IMR-90 (cell line): ENCODE measurements around the gene FNDC3B. TPM values are rescaled to one million over a fixed set of nuclear protein-coding genes. Genes with fewer than 3 reads are reported as not detected.
"Not testable (repeated sequence)": the region's sequence is repeated elsewhere in the genome, so short reads cannot be mapped to it uniquely, and the experiment has no call there.

Experiments used
- ATAC-seq: fragments of 200-7000 bp; cut with Tn5 transposase; 2 replicates; pipeline ENCODE4 v1.9.1; 2020; ENCODE audit warnings: low read depth, mild to moderate bottlenecking, moderate library complexity
- BruUV-seq: library from RNA; stranded (reverse); fragments of 400-500 nt; replicated peaks from 2 replicates; lab custom pipeline; 2021; lab: Mats Ljungman, UMichigan
- CTCF ChIA-PET: fragments of 300-600 bp; formaldehyde crosslinking; extraction: SDS; loops from one replicate; lab custom pipeline; 2021; ENCODE audit warnings: antibody characterized with exemption; lab: Yijun Ruan, JAX
- POLR2A ChIA-PET: fragments of 300-600 bp; sonication (Branson Sonifier 250); formaldehyde crosslinking; loops from one replicate; lab custom pipeline; 2022; ENCODE audit warnings: antibody characterized with exemption; ENCODE audit not compliant: unreplicated experiment; lab: Charles Lee
- DNase-seq: peaks from one replicate; pipeline ENCODE4 v3.0.0; 2013
- H2AFZ ChIP-seq: replicated peaks from 2 replicates; pipeline ENCODE3; 2013; ENCODE audit warnings: low read length, mild to moderate bottlenecking; ENCODE audit not compliant: poor library complexity
- H2AK5ac ChIP-seq: 2 replicates; pipeline ENCODE4 v1.6.1; 2013; ENCODE audit warnings: low read depth, low read length, inconsistent platforms
- H2AK9ac ChIP-seq: replicated peaks from 2 replicates; pipeline ENCODE3; 2013; ENCODE audit warnings: mild to moderate bottlenecking, low read depth, low read length, moderate library complexity; ENCODE audit not compliant: poor library complexity
- H2BK120ac ChIP-seq: 2 replicates; pipeline ENCODE4 v1.6.1; 2013; ENCODE audit warnings: low read depth, low read length, inconsistent platforms
- H2BK15ac ChIP-seq: 3 replicates; pipeline ENCODE4 v1.6.1; 2013; ENCODE audit warnings: low read depth, low read length, inconsistent platforms
- H2BK20ac ChIP-seq: 2 replicates; pipeline ENCODE4 v1.6.1; 2013; ENCODE audit warnings: low read depth, mild to moderate bottlenecking, inconsistent platforms, low read length, moderate library complexity
- H2BK5ac ChIP-seq: 2 replicates; pipeline ENCODE4 v1.6.1; 2013; ENCODE audit warnings: mild to moderate bottlenecking, low read depth, low read length, inconsistent platforms; ENCODE audit not compliant: poor library complexity, severe bottlenecking
- H3K14ac ChIP-seq: replicated peaks from 2 replicates; pipeline ENCODE4 v1.6.1; 2013; ENCODE audit warnings: low read depth, low read length, inconsistent platforms
- H3K18ac ChIP-seq: 2 replicates; pipeline ENCODE4 v1.6.1; 2013; ENCODE audit warnings: low read depth, low read length, control low read depth
- H3K23ac ChIP-seq: 2 replicates; pipeline ENCODE4 v1.6.1; 2013; ENCODE audit warnings: low read depth, low read length, inconsistent platforms
- H3K27ac ChIP-seq: 2 replicates; pipeline ENCODE4 v1.5.1; 2013; ENCODE audit warnings: mild to moderate bottlenecking, control low read depth, low read length; ENCODE audit not compliant: insufficient read depth
- H3K27me3 ChIP-seq: 2 replicates; pipeline ENCODE4 v1.6.1; 2013; ENCODE audit warnings: low read length; ENCODE audit not compliant: control insufficient read depth, insufficient read depth
- H3K36me3 ChIP-seq: 2 replicates; pipeline ENCODE4 v1.6.1; 2013; ENCODE audit warnings: low read length, mixed read lengths; ENCODE audit not compliant: control insufficient read depth, insufficient read depth
- H3K4ac ChIP-seq: 2 replicates; pipeline ENCODE4 v1.6.1; 2013; ENCODE audit warnings: low read depth, low read length, inconsistent platforms
- H3K4me1 ChIP-seq: 2 replicates; pipeline ENCODE4 v1.6.1; 2013; ENCODE audit warnings: low read length, mixed read lengths; ENCODE audit not compliant: control insufficient read depth, insufficient read depth
- H3K4me2 ChIP-seq: 2 replicates; pipeline ENCODE4 v1.6.1; 2013; ENCODE audit warnings: low read depth, mild to moderate bottlenecking, control low read depth, low read length, moderate library complexity
- H3K4me3 ChIP-seq: 2 replicates; pipeline ENCODE4 v1.5.1; 2013; ENCODE audit warnings: low read depth, mild to moderate bottlenecking, control low read depth, low read length, moderate library complexity; ENCODE audit not compliant: insufficient read depth
- H3K56ac ChIP-seq: 2 replicates; pipeline ENCODE4 v1.6.1; 2013; ENCODE audit warnings: low read length, inconsistent platforms; ENCODE audit not compliant: insufficient read depth; ENCODE audit errors: extremely low read depth
- H3K79me1 ChIP-seq, 2 experiments: 2 replicates each; pipeline ENCODE4 v1.6.1; 2013; ENCODE audit warnings: low read length in 2 of 2, inconsistent platforms in 1 of 2, low read depth in 1 of 2
- H3K9ac ChIP-seq: 2 replicates; pipeline ENCODE4 v1.6.1; 2013; ENCODE audit warnings: low read depth, low read length, control low read depth
- H3K9me1 ChIP-seq: 2 replicates; pipeline ENCODE4 v1.6.1; 2013; ENCODE audit warnings: low read length, inconsistent platforms; ENCODE audit not compliant: insufficient read depth
- H3K9me3 ChIP-seq: 2 replicates; pipeline ENCODE4 v1.6.1; 2013; ENCODE audit warnings: low read length; ENCODE audit not compliant: control insufficient read depth, insufficient read depth
- H4K20me1 ChIP-seq: 2 replicates; pipeline ENCODE4 v1.6.1; 2013; ENCODE audit warnings: low read length, inconsistent platforms; ENCODE audit not compliant: insufficient read depth
- H4K5ac ChIP-seq: 2 replicates; pipeline ENCODE4 v1.6.1; 2013; ENCODE audit warnings: mild to moderate bottlenecking, low read depth, low read length, control low read depth
- H4K8ac ChIP-seq, 2 experiments: 2 replicates each; pipeline ENCODE4 v1.6.1; 2013; ENCODE audit warnings: low read depth in 2 of 2, low read length in 2 of 2, control low read depth in 1 of 2, inconsistent platforms in 1 of 2
- H4K91ac ChIP-seq: 2 replicates; pipeline ENCODE4 v1.6.1; 2013; ENCODE audit warnings: low read depth, low read length, inconsistent platforms; ENCODE audit not compliant: insufficient read depth
- WGBS, 2 experiments: methylation state at CpG; one replicate each; pipeline versions ENCODE4 v1.1.5 to v1.1.7; 2013; ENCODE audit warnings: missing lambda C conversion rate in 2 of 2; ENCODE audit not compliant: insufficient read length in 1 of 2; ENCODE audit errors: extremely low coverage in 2 of 2; 5-methylcytosine and 5-hydroxymethylcytosine counted together
- dilution Hi-C: fragments of 300-500 bp; cut with HindIII; formaldehyde crosslinking; loops from one replicate; pipeline ENCODE4 v1.14.3; 2018; ENCODE audit warnings: low sequenced_read_pairs; ENCODE audit not compliant: unreplicated experiment
- in situ Hi-C: fragments of 300-500 bp; cut with MboI; formaldehyde crosslinking; loops from 3 replicates; pipeline ENCODE4 v1.14.3; 2019; ENCODE audit warnings: low sequenced_read_pairs, inconsistent platforms, mixed read lengths
- intact Hi-C: fragments of 100-400 bp; cut with micrococcal nuclease; formaldehyde crosslinking; loops from 2 replicates; pipeline ENCODE4 v1.10.0; 2022
- polyA plus RNA-seq, 3 experiments: library from polyadenylated mRNA; depleted of rRNA; stranded (reverse); fragments of >200 nt; gene quantifications; 2 replicates each; pipeline ENCODE4 v1.2.3, GENCODE V29; 2012; ENCODE audit warnings: low replicate concordance in 1 of 3
- total RNA-seq: library from RNA; depleted of rRNA; stranded (reverse); fragments of >200 nt; gene quantifications from 2 replicates; pipeline ENCODE4 v1.2.3, GENCODE V29; 2012

The FNDC3B gene
- total and polyA plus RNA-seq, 2 of the 4 experiments (the other 2 are of a cell fraction): 23.9 to 150 TPM

DNA sequence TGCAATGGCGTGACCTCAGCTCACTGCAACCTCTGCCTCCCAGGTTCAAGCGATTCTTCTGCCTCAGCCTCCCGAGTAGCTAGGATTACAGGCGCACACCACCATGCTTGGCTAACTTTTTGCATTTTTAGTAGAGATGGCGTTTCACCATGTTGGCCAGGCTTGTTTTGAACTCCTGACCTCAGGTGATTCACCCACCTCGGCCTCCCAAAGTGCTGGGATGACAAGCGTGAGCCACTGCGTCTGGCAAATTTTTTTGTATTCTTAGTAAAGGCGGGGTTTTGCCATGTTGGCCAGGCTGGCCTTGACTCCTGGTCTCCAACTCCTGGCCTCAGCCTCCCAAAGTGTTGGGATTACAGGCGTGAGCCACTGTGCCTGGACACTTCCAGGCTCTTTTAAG is 215.9 kb downstream of the FNDC3B start:
- Histone ChIP-seq H3K36me3 (peaks cover 36% of the 10 kb centered on the region), H3K9me1 (peaks cover 15% of the 10 kb centered on the region), H3K79me1 (peaks cover 23 to 52% of the 10 kb centered on the region in 2 experiments), H4K20me1 (peaks cover 10% of the 10 kb centered on the region; the same call in 1 of the 2 replicates), H3K4me1 (peaks cover 17% of the 10 kb centered on the region)
- H2AK9ac ChIP-seq, in situ Hi-C loops, H3K27ac ChIP-seq, DNase-seq, H3K27me3 ChIP-seq, H3K9ac ChIP-seq, CTCF ChIA-PET, H2BK20ac ChIP-seq, H2BK120ac ChIP-seq, H3K18ac ChIP-seq, H3K4me2 ChIP-seq, H3K4ac ChIP-seq, H3K9me3 ChIP-seq, H3K23ac ChIP-seq, H2BK5ac ChIP-seq, H2AFZ ChIP-seq, H2BK15ac ChIP-seq, BruUV-seq, H4K91ac ChIP-seq, H3K56ac ChIP-seq, POLR2A ChIA-PET, H3K14ac ChIP-seq, H2AK5ac ChIP-seq, H3K4me3 ChIP-seq, H4K5ac ChIP-seq, ATAC-seq, intact Hi-C loops, H4K8ac ChIP-seq, dilution Hi-C loops: not testable (repeated sequence)
- WGBS, 2 experiments: 92% methylated on average over 4 of the region's 10 CpGs; no CpG with 5 or more reads in 1 of the 2 experiments
